ENCODE measurements around the gene MUC5B. TPM values are rescaled to one million over a fixed set of nuclear protein-coding genes. Genes with fewer than 3 reads are reported as not detected.
"Not testable (repeated sequence)": the region's sequence is repeated elsewhere in the genome, so short reads cannot be mapped to it uniquely, and the experiment has no call there.

Gene MUC5B
- total and polyA plus RNA-seq, 2 donors from 2014 or later, result 0.38 TPM; not detected in 1

DNA sequence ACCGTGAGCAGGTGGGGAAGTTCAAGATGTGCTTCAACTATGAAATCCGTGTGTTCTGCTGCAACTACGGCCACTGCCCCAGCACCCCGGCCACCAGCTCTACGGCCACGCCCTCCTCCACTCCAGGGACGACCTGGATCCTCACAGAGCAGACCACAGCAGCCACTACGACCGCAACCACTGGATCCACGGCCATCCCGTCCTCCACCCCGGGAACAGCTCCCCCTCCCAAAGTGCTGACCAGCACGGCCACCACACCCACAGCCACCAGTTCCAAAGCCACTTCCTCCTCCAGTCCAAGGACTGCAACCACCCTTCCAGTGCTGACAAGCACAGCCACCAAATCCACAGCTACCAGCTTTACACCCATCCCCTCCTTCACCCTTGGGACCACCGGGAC is 22.9 kb downstream of the MUC5B start:
- not testable (repeated sequence) for FAIRE-seq

DNA sequence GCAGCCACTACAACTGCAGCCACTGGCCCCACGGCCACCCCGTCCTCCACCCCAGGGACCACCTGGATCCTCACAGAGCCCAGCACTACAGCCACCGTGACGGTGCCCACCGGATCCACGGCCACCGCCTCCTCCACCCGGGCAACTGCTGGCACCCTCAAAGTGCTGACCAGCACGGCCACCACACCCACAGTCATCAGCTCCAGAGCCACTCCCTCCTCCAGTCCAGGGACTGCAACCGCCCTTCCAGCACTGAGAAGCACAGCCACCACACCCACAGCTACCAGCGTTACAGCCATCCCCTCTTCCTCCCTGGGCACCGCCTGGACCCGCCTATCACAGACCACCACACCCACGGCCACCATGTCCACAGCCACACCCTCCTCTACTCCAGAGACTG is 23.4 kb downstream of the MUC5B start:
- H3K36me3 ChIP-seq (ENCODE audit: control insufficient read depth in 2 of 3, insufficient read depth in 3 of 3, low read length in 3 of 3); H3K27ac ChIP-seq (ENCODE audit: low read depth in 2 of 2, low read length in 2 of 2); H3K27me3 ChIP-seq (ENCODE audit: control insufficient read depth, insufficient read depth, low read length); DNase-seq; H3K4me3 ChIP-seq (ENCODE audit: low read length in 3 of 3); H3K9me3 ChIP-seq (ENCODE audit: control insufficient read depth in 2 of 3, insufficient read depth in 1 of 3, low read length in 3 of 3); FAIRE-seq; H3K9ac ChIP-seq (ENCODE audit: low read length in 3 of 3); H3K4me1 ChIP-seq (ENCODE audit: control insufficient read depth in 2 of 3, insufficient read depth in 2 of 3, low read depth in 1 of 3, low read length in 3 of 3); intact Hi-C loops (cut with DNase I): not testable (repeated sequence)

More for the DNA sequence above, 22.9 kb downstream of the MUC5B start:
- H3K27me3 ChIP-seq (ENCODE audit: control insufficient read depth, insufficient read depth, low read length); H3K36me3 ChIP-seq (ENCODE audit: control insufficient read depth in 2 of 3, insufficient read depth in 3 of 3, low read length in 3 of 3); H3K4me3 ChIP-seq (ENCODE audit: low read length in 3 of 3); H3K9me3 ChIP-seq (ENCODE audit: control insufficient read depth in 2 of 3, insufficient read depth in 1 of 3, low read length in 3 of 3); H3K9ac ChIP-seq (ENCODE audit: low read length in 3 of 3); DNase-seq; H3K4me1 ChIP-seq (ENCODE audit: control insufficient read depth in 2 of 3, insufficient read depth in 2 of 3, low read depth in 1 of 3, low read length in 3 of 3); H3K27ac ChIP-seq (ENCODE audit: low read depth in 2 of 2, low read length in 2 of 2); intact Hi-C loops (cut with DNase I): not testable (repeated sequence)

DNA sequence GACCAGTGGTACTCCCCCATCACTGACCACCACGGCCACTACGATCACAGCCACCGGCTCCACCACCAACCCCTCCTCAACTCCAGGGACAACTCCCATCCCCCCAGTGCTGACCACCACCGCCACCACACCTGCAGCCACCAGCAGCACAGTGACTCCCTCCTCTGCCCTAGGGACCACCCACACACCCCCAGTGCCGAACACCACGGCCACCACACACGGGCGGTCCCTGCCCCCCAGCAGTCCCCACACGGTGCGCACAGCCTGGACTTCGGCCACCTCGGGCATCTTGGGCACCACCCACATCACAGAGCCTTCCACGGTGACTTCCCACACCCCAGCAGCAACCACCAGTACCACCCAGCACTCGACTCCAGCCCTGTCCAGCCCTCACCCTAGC is 24.2 kb downstream of the MUC5B start:
- H3K27ac ChIP-seq (ENCODE audit: low read depth in 2 of 2, low read length in 2 of 2); H3K9me3 ChIP-seq (ENCODE audit: control insufficient read depth in 2 of 3, insufficient read depth in 1 of 3, low read length in 3 of 3); H3K27me3 ChIP-seq (ENCODE audit: control insufficient read depth, insufficient read depth, low read length); FAIRE-seq; H3K36me3 ChIP-seq (ENCODE audit: control insufficient read depth in 2 of 3, insufficient read depth in 3 of 3, low read length in 3 of 3); H3K9ac ChIP-seq (ENCODE audit: low read length in 3 of 3); intact Hi-C loops (cut with DNase I); H3K4me3 ChIP-seq (ENCODE audit: low read length in 3 of 3); DNase-seq; H3K4me1 ChIP-seq (ENCODE audit: control insufficient read depth in 2 of 3, insufficient read depth in 2 of 3, low read depth in 1 of 3, low read length in 3 of 3): not testable (repeated sequence)

DNA sequence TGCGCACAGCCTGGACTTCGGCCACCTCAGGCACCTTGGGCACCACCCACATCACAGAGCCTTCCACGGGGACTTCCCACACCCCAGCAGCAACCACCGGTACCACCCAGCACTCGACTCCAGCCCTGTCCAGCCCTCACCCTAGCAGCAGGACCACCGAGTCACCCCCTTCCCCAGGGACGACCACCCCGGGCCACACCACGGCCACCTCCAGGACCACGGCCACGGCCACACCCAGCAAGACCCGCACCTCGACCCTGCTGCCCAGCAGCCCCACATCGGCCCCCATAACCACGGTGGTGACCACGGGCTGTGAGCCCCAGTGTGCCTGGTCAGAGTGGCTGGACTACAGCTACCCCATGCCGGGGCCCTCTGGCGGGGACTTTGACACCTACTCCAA is 26.1 kb downstream of the MUC5B start:
- H3K36me3 ChIP-seq (ENCODE audit: control insufficient read depth in 2 of 3, insufficient read depth in 3 of 3, low read length in 3 of 3); H3K9ac ChIP-seq (ENCODE audit: low read length in 3 of 3); DNase-seq; H3K27me3 ChIP-seq (ENCODE audit: control insufficient read depth, insufficient read depth, low read length); intact Hi-C loops (cut with DNase I); H3K27ac ChIP-seq (ENCODE audit: low read depth in 2 of 2, low read length in 2 of 2); FAIRE-seq; H3K4me1 ChIP-seq (ENCODE audit: control insufficient read depth in 2 of 3, insufficient read depth in 2 of 3, low read depth in 1 of 3, low read length in 3 of 3); H3K4me3 ChIP-seq (ENCODE audit: low read length in 3 of 3); H3K9me3 ChIP-seq (ENCODE audit: control insufficient read depth in 2 of 3, insufficient read depth in 1 of 3, low read length in 3 of 3): not testable (repeated sequence)

DNA sequence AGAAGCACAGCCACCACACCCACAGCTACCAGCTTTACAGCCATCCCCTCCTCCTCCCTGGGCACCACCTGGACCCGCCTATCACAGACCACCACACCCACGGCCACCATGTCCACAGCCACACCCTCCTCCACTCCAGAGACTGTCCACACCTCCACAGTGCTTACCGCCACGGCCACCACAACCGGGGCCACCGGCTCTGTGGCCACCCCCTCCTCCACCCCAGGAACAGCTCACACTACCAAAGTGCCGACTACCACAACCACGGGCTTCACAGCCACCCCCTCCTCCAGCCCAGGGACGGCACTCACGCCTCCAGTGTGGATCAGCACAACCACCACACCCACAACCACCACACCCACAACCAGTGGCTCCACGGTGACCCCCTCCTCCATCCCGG is 27.5 kb downstream of the MUC5B start:
- H3K4me1 ChIP-seq (ENCODE audit: control insufficient read depth in 2 of 3, insufficient read depth in 2 of 3, low read depth in 1 of 3, low read length in 3 of 3); H3K9me3 ChIP-seq (ENCODE audit: control insufficient read depth in 2 of 3, insufficient read depth in 1 of 3, low read length in 3 of 3); H3K27me3 ChIP-seq (ENCODE audit: control insufficient read depth, insufficient read depth, low read length); FAIRE-seq; intact Hi-C loops (cut with DNase I); H3K27ac ChIP-seq (ENCODE audit: low read depth in 2 of 2, low read length in 2 of 2); DNase-seq; H3K4me3 ChIP-seq (ENCODE audit: low read length in 3 of 3); H3K9ac ChIP-seq (ENCODE audit: low read length in 3 of 3); H3K36me3 ChIP-seq (ENCODE audit: control insufficient read depth in 2 of 3, insufficient read depth in 3 of 3, low read length in 3 of 3): not testable (repeated sequence)

DNA sequence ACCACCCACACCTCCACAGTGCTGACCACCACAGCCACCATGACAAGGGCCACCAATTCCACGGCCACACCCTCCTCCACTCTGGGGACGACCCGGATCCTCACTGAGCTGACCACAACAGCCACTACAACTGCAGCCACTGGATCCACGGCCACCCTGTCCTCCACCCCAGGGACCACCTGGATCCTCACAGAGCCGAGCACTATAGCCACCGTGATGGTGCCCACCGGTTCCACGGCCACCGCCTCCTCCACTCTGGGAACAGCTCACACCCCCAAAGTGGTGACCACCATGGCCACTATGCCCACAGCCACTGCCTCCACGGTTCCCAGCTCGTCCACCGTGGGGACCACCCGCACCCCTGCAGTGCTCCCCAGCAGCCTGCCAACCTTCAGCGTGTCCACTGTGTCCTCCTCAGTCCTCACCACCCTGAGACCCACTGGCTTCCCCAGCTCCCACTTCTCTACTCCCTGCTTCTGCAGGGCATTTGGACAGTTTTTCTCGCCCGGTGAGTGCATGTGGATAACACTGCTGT is 28.4 kb downstream of the MUC5B start:
- no peaks in the 10 kb centered on the region for H3K4me1 ChIP-seq (ENCODE audit: control insufficient read depth in 2 of 3, insufficient read depth in 2 of 3, low read depth in 1 of 3, low read length in 3 of 3)
- no peak for FAIRE-seq
- no peak overlapping the region for H3K9ac ChIP-seq (ENCODE audit: low read length in 3 of 3)
- no peak for DNase-seq
- no peaks in the 10 kb centered on the region for H3K36me3 ChIP-seq (ENCODE audit: control insufficient read depth in 2 of 3, insufficient read depth in 3 of 3, low read length in 3 of 3)
- H3K27ac ChIP-seq (ENCODE audit: low read depth in 2 of 2, low read length in 2 of 2), result no peak overlapping the region
- H3K9me3 ChIP-seq (ENCODE audit: control insufficient read depth in 2 of 3, insufficient read depth in 1 of 3, low read length in 3 of 3), result no peaks in the 10 kb centered on the region
- no peak overlapping the region for H3K4me3 ChIP-seq (ENCODE audit: low read length in 3 of 3)
- intact Hi-C loops (cut with DNase I), result no loop called here
- TF ChIP-seq, protein P1, sequence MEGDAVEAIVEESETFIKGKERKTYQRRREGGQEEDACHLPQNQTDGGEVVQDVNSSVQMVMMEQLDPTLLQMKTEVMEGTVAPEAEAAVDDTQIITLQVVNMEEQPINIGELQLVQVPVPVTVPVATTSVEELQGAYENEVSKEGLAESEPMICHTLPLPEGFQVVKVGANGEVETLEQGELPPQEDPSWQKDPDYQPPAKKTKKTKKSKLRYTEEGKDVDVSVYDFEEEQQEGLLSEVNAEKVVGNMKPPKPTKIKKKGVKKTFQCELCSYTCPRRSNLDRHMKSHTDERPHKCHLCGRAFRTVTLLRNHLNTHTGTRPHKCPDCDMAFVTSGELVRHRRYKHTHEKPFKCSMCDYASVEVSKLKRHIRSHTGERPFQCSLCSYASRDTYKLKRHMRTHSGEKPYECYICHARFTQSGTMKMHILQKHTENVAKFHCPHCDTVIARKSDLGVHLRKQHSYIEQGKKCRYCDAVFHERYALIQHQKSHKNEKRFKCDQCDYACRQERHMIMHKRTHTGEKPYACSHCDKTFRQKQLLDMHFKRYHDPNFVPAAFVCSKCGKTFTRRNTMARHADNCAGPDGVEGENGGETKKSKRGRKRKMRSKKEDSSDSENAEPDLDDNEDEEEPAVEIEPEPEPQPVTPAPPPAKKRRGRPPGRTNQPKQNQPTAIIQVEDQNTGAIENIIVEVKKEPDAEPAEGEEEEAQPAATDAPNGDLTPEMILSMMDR (IDR thresholded peaks at IDR 0.05; ENCODE audit: borderline replicate concordance, extremely low read depth, insufficient read depth), result no peak
- no peaks in the 10 kb centered on the region for H3K27me3 ChIP-seq (ENCODE audit: control insufficient read depth, insufficient read depth, low read length)
